ENCODE data around the gene PRMT7. TPM values are rescaled to one million over a fixed set of nuclear protein-coding genes. Genes with fewer than 3 reads are reported as not detected.

Gene PRMT7
- total RNA-seq, 1 experiment from 2014 or later, result 156 TPM

DNA sequence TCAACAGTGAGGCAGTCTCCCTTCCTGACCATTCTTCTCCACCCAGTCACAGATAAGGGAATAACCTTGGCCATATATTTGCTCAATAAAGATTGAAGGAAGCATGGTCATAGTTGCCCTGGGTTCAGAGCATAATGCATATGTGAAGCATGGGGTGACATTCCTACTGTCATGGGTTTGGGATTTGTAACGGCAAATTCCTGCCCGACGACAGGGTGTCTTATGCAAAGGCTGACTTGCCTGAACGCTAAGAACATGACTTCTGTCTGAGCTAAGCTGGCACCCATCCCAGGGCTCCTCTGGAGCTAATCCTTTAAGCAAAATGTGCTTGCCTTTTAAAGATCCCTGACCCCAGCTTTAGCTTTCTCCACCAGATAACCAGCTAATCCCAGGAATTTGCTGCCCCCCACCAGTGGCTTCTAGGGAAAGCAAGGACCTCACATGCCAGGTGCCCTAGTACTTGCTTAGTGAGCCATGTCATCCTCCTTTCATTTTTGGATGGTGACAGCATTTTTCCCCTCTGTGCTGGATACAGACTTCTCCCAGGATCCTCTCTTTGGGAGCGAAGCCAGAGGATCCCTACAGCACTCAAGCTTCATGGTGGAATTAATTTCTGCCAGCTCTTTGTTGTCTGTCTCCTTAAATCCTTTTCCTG is 11.8 kb upstream of the PRMT7 start:
- ChIA-PET CTCF (interaction anchor here (1.6 to 1.7 kb wide), 2 partner anchors 29 to 37 kb away, joined by 5 read pairs; no protein-coding TSS in a partner anchor), POLR2A (interaction anchor here (1.3 to 4.0 kb wide), 4 partner anchors 12 to 37 kb away, joined by 5 to 20 read pairs (median 9); partner anchors contain the start of genes PRMT7 and SLC7A6OS)
- Mint-ChIP-seq H3K36me3 (ENCODE audit: insufficient read depth, unreplicated experiment) (peaks cover 100% of the 10 kb centered on the region), H3K4me3 (ENCODE audit: unreplicated experiment) (peak overlapping the region; percentile 46), H3K4me1 (ENCODE audit: low read depth, unreplicated experiment) (peaks cover 55% of the 10 kb centered on the region), H3K27me3 (ENCODE audit: insufficient read depth, unreplicated experiment) (no peaks in the 10 kb centered on the region), H3K9me3 (ENCODE audit: unreplicated experiment) (no peaks in the 10 kb centered on the region), H3K27ac (ENCODE audit: unreplicated experiment) (peak overlapping the region; percentile 89)
- intact Hi-C loops (cut with micrococcal nuclease; ENCODE audit: unreplicated experiment), result loop anchor here (1.0 to 5.0 kb wide), 2 partner anchors 29 to 37 kb away; partner anchors contain the start of gene SLC7A6
- no TSS peak for BruUV-seq (replicated peaks)
- Histone ChIP-seq H3K4me3 (ENCODE audit: low read depth, low read length) (no peak overlapping the region), H3K27me3 (replicated peaks; ENCODE audit: control insufficient read depth, insufficient read depth, low read length) (no peaks in the 10 kb centered on the region), H3K4me1 (peaks cover 29% of the 10 kb centered on the region), H3K36me3 (ENCODE audit: control insufficient read depth, insufficient read depth, low read length) (peaks cover 13% of the 10 kb centered on the region), H3K9me3 (no peaks in the 10 kb centered on the region)
- TF ChIP-seq, protein P1, sequence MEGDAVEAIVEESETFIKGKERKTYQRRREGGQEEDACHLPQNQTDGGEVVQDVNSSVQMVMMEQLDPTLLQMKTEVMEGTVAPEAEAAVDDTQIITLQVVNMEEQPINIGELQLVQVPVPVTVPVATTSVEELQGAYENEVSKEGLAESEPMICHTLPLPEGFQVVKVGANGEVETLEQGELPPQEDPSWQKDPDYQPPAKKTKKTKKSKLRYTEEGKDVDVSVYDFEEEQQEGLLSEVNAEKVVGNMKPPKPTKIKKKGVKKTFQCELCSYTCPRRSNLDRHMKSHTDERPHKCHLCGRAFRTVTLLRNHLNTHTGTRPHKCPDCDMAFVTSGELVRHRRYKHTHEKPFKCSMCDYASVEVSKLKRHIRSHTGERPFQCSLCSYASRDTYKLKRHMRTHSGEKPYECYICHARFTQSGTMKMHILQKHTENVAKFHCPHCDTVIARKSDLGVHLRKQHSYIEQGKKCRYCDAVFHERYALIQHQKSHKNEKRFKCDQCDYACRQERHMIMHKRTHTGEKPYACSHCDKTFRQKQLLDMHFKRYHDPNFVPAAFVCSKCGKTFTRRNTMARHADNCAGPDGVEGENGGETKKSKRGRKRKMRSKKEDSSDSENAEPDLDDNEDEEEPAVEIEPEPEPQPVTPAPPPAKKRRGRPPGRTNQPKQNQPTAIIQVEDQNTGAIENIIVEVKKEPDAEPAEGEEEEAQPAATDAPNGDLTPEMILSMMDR (IDR thresholded peaks at IDR 0.05; ENCODE audit: insufficient read depth in 1 of 2, low read depth in 1 of 2, low read length in 1 of 2, severe bottlenecking in 1 of 2, unreplicated experiment in 1 of 2), result no peak
- peak in 1 of 2 experiments; percentile 42 for DNase-seq

DNA sequence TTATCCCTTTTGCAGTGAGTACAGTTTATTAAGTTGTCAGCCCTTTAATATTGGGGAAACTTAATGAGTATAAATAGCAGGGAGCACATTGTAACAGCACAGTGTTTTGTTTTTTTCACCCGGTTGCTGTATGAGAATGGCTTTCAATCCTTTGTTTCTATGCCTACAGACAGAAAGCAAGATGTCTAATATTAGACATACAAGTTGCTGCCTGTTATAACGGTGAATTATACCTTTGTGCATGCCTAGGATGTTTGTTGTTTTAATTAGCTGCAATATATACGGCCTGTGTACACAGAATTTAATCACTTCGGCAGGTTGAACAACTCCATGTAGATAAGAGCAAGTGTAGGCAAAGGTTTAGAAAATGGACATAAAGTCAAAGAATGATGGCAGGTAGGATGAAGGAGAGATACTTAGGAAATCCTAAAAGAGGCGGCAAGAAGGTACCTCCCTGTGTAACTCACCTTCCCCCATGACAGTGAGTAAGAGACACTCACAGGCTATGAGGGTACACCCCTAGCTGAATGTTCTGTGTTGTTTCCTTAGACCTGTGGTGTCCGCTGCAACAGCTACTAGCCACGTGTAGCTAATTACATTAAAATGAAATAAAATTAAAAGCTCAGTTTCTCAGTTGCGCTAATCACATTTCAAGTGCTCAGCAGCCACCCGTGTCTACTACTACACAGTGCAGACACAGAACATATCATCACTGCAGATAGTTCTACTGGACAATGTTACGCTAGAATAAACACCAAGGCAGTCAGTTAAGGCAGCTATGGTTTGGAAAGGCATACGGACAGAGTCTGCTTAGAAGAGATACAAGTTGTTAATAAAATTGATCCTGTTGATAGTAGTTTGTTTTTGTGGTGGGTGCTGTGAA is 11.0 kb upstream of the PRMT7 start:
- intact Hi-C loops (cut with micrococcal nuclease; ENCODE audit: unreplicated experiment), result loop anchor here (1.0 to 5.0 kb wide), 2 partner anchors 28 to 38 kb away; partner anchors contain the start of gene SLC7A6
- H3K27me3 Mint-ChIP-seq (ENCODE audit: insufficient read depth, unreplicated experiment), result no peaks in the 10 kb centered on the region
- H3K4me3 Mint-ChIP-seq (ENCODE audit: unreplicated experiment), result peak overlapping the region; percentile 46
- H3K4me1 ChIP-seq, result peaks cover 27% of the 10 kb centered on the region
- H3K36me3 Mint-ChIP-seq (ENCODE audit: insufficient read depth, unreplicated experiment), result peaks cover 100% of the 10 kb centered on the region
- TF ChIP-seq, protein P1 (IDR thresholded peaks at IDR 0.05; ENCODE audit: insufficient read depth in 1 of 2, low read depth in 1 of 2, low read length in 1 of 2, severe bottlenecking in 1 of 2, unreplicated experiment in 1 of 2), result no peak
- H3K4me1 Mint-ChIP-seq (ENCODE audit: low read depth, unreplicated experiment), result peaks cover 50% of the 10 kb centered on the region
- no peak overlapping the region for H3K4me3 ChIP-seq (ENCODE audit: low read depth, low read length)
- no peaks in the 10 kb centered on the region for H3K27me3 ChIP-seq (replicated peaks; ENCODE audit: control insufficient read depth, insufficient read depth, low read length)
- BruUV-seq (replicated peaks), result TSS peak; percentile 4
- H3K9me3 Mint-ChIP-seq (ENCODE audit: unreplicated experiment), result no peaks in the 10 kb centered on the region
- CTCF ChIA-PET, result interaction anchor here (1.5 to 1.7 kb wide), 3 partner anchors 28 to 38 kb away, joined by 5 to 6 read pairs (median 5); no protein-coding TSS in a partner anchor
- H3K36me3 ChIP-seq (ENCODE audit: control insufficient read depth, insufficient read depth, low read length), result peaks cover 11% of the 10 kb centered on the region
- H3K27ac Mint-ChIP-seq (ENCODE audit: unreplicated experiment), result peak overlapping the region; percentile 89
- POLR2A ChIA-PET, result interaction anchor here (0.7 to 4.0 kb wide), 6 partner anchors 11 to 62 kb away, joined by 3 to 20 read pairs (median 6); partner anchors contain the start of genes PRMT7, SLC7A6 and SLC7A6OS
- DNase-seq, result no peak
- no peaks in the 10 kb centered on the region for H3K9me3 ChIP-seq

All from Caco-2 (cell line).